ENCODE data around the gene TOX3. TPM values are rescaled to one million over a fixed set of nuclear protein-coding genes. Genes with fewer than 3 reads are reported as not detected.

The TOX3 gene
- total and polyA plus RNA-seq, 2 donors (not counting 3 experiments of a cell fraction or from before 2014, with no cell fraction given): not detected

GRCh38 chr16:52450241-52450640 lies 96.7 kb downstream of the TOX3 start:
- H3K4me2 ChIP-seq (ENCODE audit: insufficient read depth, low read length): no peak overlapping the region
- no peaks in the 10 kb centered on the region for H3K9me1 ChIP-seq (replicated peaks; ENCODE audit: control insufficient read depth, extremely low read depth, insufficient read depth, low read length)
- no TSS peak for BruUV-seq (replicated peaks)
- no peak overlapping the region for H3K4me3 ChIP-seq (replicated peaks in 1 of 3; ENCODE audit: insufficient read depth in 1 of 3, low read depth in 1 of 3, low read length in 3 of 3)
- CTCF ChIA-PET: no interaction called here
- DNase-seq (ENCODE audit: low read depth, low spot score): no peak
- H3K36me3 ChIP-seq (ENCODE audit: control insufficient read depth in 2 of 2, extremely low read depth in 1 of 2, insufficient read depth in 2 of 2, low read length in 2 of 2): no peaks in the 10 kb centered on the region
- TF ChIP-seq MAX (IDR thresholded peaks at IDR 0.05; ENCODE audit: insufficient read depth, insufficient read length) (no peak), EZH2 (IDR thresholded peaks at IDR 0.05; ENCODE audit: borderline replicate concordance, low read depth, low read length, severe bottlenecking) (no peak), POLR2A (IDR thresholded peaks at IDR 0.05; ENCODE audit: low read depth, low read length) (no peak), POLR2AphosphoS5 (IDR thresholded peaks at IDR 0.05; ENCODE audit: insufficient read depth, low read depth, low read length) (no peak), GATA2 (IDR thresholded peaks at IDR 0.05; ENCODE audit: insufficient read depth, insufficient read length, low read depth, low read length) (no peak), FOS (IDR thresholded peaks at IDR 0.05; ENCODE audit: borderline replicate concordance, insufficient read depth, low read length) (no peak), CTCF (IDR thresholded peaks at IDR 0.05; ENCODE audit: extremely low read depth in 1 of 2, insufficient read depth in 1 of 2, low read depth in 1 of 2, low read length in 2 of 2) (no peak), MYC (IDR thresholded peaks at IDR 0.05; ENCODE audit: low read depth, low read length) (no peak), JUN (IDR thresholded peaks at IDR 0.05; ENCODE audit: borderline replicate concordance, insufficient read depth, insufficient read length, low read depth) (no peak)
- H3K27me3 ChIP-seq (ENCODE audit: control insufficient read depth in 2 of 2, insufficient read depth in 2 of 2, low read length in 2 of 2): no peaks in the 10 kb centered on the region
- H3K79me2 ChIP-seq (ENCODE audit: control insufficient read depth, insufficient read depth, low read length): no peaks in the 10 kb centered on the region
- no peak for FAIRE-seq
- intact Hi-C loops (cut with micrococcal nuclease) (no loop called here), dilution Hi-C loops (cut with MboI; ENCODE audit: extremely low pct_ligation_motif_present, low sequenced_read_pairs) (no loop called here)
- H3K9ac ChIP-seq (replicated peaks; ENCODE audit: extremely low read depth, insufficient read depth, low read length): no peak overlapping the region
- H3K9me3 ChIP-seq (replicated peaks; ENCODE audit: control insufficient read depth, insufficient read depth, low read length): no peaks in the 10 kb centered on the region
- no peaks in the 10 kb centered on the region for H4K20me1 ChIP-seq (replicated peaks; ENCODE audit: control insufficient read depth, extremely low read depth, insufficient read depth, low read length)
- H2AFZ ChIP-seq (ENCODE audit: low read depth, low read length): no peak overlapping the region
- POLR2A ChIA-PET: no interaction called here
- no peaks in the 10 kb centered on the region for H3K4me1 ChIP-seq (ENCODE audit: control insufficient read depth, extremely low read depth, insufficient read depth, low read length)
- H3K27ac ChIP-seq (ENCODE audit: insufficient read depth, low read depth, low read length): no peak overlapping the region
